Endodermal cell (in vitro differentiated cells): Measurements from ENCODE around the gene ADGRG3. TPM values are rescaled to one million over a fixed set of nuclear protein-coding genes. Genes with fewer than 3 reads are reported as not detected.

Experiments used
- DNase-seq: peaks from one replicate; pipeline ENCODE4 v3.0.0-alpha.2; 2017
- H3K27ac ChIP-seq: 2 replicates; pipeline ENCODE4 v1.5.1; 2013; ENCODE audit warnings: mild to moderate bottlenecking, low read depth, low read length, moderate library complexity
- H3K27me3 ChIP-seq: 2 replicates; pipeline ENCODE4 v1.6.1; 2013; ENCODE audit warnings: mild to moderate bottlenecking, low read length, moderate library complexity; ENCODE audit not compliant: insufficient read depth, control insufficient read depth, poor library complexity, severe bottlenecking
- H3K36me3 ChIP-seq: 2 replicates; pipeline ENCODE4 v1.7.0; 2013; ENCODE audit warnings: mild to moderate bottlenecking, low read length, moderate library complexity; ENCODE audit not compliant: control insufficient read depth, insufficient read depth
- H3K4me1 ChIP-seq: one replicate; pipeline ENCODE4 v1.7.0; 2013; ENCODE audit warnings: low read length; ENCODE audit not compliant: control insufficient read depth, insufficient read depth
- H3K4me3 ChIP-seq: 2 replicates; pipeline ENCODE4 v1.5.1; 2013; ENCODE audit warnings: mild to moderate bottlenecking, low read length, moderate library complexity
- H3K9ac ChIP-seq: 2 replicates; pipeline ENCODE4 v1.6.1; 2013; ENCODE audit warnings: mild to moderate bottlenecking, low read length, moderate library complexity; ENCODE audit not compliant: poor library complexity, severe bottlenecking; ENCODE audit errors: extremely low read depth
- H3K9me3 ChIP-seq: 2 replicates; pipeline ENCODE4 v1.6.1; 2013; ENCODE audit warnings: mild to moderate bottlenecking, low read length, moderate library complexity; ENCODE audit not compliant: control insufficient read depth
- H3K27ac Mint-ChIP-seq: 2 replicates; pipeline ENCODE4 v1.8.0; 2020; ENCODE audit warnings: mixed read lengths
- H3K27me3 Mint-ChIP-seq: 2 replicates; pipeline ENCODE4 v1.8.0; 2021; ENCODE audit warnings: mild to moderate bottlenecking, mixed read lengths; ENCODE audit not compliant: insufficient read depth
- H3K36me3 Mint-ChIP-seq: 2 replicates; pipeline ENCODE4 v1.8.0; 2020; ENCODE audit warnings: low read depth, mixed read lengths
- H3K4me1 Mint-ChIP-seq: 2 replicates; pipeline ENCODE4 v1.8.0; 2020; ENCODE audit warnings: mixed read lengths
- H3K4me3 Mint-ChIP-seq: 2 replicates; pipeline ENCODE4 v1.8.0; 2020; ENCODE audit warnings: mild to moderate bottlenecking, moderate library complexity, mixed read lengths
- H3K9me3 Mint-ChIP-seq: 2 replicates; pipeline ENCODE4 v1.8.0; 2020; ENCODE audit warnings: mild to moderate bottlenecking, mixed read lengths
- CTCF ChIP-seq: fragments of 200-600 bp; sonication (generic); conservative IDR thresholded peaks from 2 replicates; pipeline ENCODE4 v1.5.0; 2021; ENCODE audit warnings: antibody characterized with exemption, mild to moderate bottlenecking
- WGBS, 2 experiments: methylation state at CpG; one replicate each; pipeline versions ENCODE4 v1.1.5 to v1.1.7; 2013; ENCODE audit warnings: missing lambda C conversion rate in 2 of 2, mixed read lengths in 1 of 2; ENCODE audit not compliant: insufficient coverage in 1 of 2, insufficient read length in 1 of 2; 5-methylcytosine and 5-hydroxymethylcytosine counted together
- total RNA-seq, 2 donors: library from RNA; stranded (reverse); fragmentation: NEBNext Ultra II Directional in 1 of 2; extraction: Animal tissue kit (Norgen Biotek cat#: 25700) in 1 of 2; gene quantifications; 2 replicates in 1 of 2; 3 replicates in 1 of 2; pipeline ENCODE4 v1.2.1, GENCODE V29; 2021

ADGRG3 gene
- total RNA-seq, 2 donors from 2014 or later: not detected

- H3K36me3 ChIP-seq: no peaks in the 10 kb centered on the region
- 95 to 96% methylated on average over 5 to 6 of the region's 6 CpGs for WGBS, 2 experiments
- no peaks in the 10 kb centered on the region for H3K36me3 Mint-ChIP-seq
- H3K27ac Mint-ChIP-seq: no peak overlapping the region
- H3K27ac ChIP-seq: no peak overlapping the region
- peaks cover 4% of the 10 kb centered on the region for H3K4me1 Mint-ChIP-seq
- H3K4me3 ChIP-seq: no peak overlapping the region
- DNase-seq: no peak
- H3K27me3 ChIP-seq: no peaks in the 10 kb centered on the region
- no peaks in the 10 kb centered on the region for H3K9me3 ChIP-seq
- H3K4me1 ChIP-seq: no peaks in the 10 kb centered on the region
- H3K27me3 Mint-ChIP-seq: peaks cover 1% of the 10 kb centered on the region
- H3K9ac ChIP-seq: no peak overlapping the region
- no peak overlapping the region for H3K4me3 Mint-ChIP-seq
- H3K9me3 Mint-ChIP-seq: no peaks in the 10 kb centered on the region
- TF ChIP-seq CTCF: no peak
These were observed 45.9 kb downstream of the ADGRG3 start for GRCh38 chr16:57714047-57714446.

DNA sequence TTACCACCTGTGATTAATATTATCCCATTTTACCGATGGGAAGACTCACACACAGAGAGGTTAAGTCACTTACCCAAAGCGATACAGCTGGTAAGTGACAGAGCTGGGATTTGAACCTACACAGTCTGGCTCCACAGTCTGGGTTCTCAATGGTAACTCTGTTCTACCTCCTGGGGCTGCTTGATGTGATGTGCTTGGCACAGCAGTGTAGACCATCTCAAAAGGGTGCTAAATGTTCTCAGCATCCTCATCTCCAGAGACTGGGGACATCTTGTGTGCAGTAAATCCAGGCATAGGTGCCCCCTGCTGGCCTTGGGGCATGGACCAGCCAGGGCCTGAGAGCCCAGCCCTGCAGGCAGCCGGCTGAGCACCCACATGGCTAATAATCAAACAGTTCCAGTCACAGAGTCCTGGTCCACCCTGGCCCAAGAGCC, 52.1 kb downstream of the ADGRG3 start:
- H3K4me3 ChIP-seq: no peak overlapping the region
- no peak overlapping the region for H3K9ac ChIP-seq
- H3K27me3 ChIP-seq: no peaks in the 10 kb centered on the region
- peaks cover 3% of the 10 kb centered on the region for H3K4me1 Mint-ChIP-seq
- no peaks in the 10 kb centered on the region for H3K36me3 ChIP-seq
- no peaks in the 10 kb centered on the region for H3K36me3 Mint-ChIP-seq
- H3K27ac ChIP-seq: no peak overlapping the region
- H3K27ac Mint-ChIP-seq: no peak overlapping the region
- no peak overlapping the region for H3K4me3 Mint-ChIP-seq
- WGBS, 2 experiments: 73 to 84% methylated on average over 3 of the region's 3 CpGs
- peak; percentile 82 for DNase-seq
- peak; percentile 81 for TF ChIP-seq CTCF
- H3K27me3 Mint-ChIP-seq: no peaks in the 10 kb centered on the region
- H3K9me3 ChIP-seq: no peaks in the 10 kb centered on the region
- no peaks in the 10 kb centered on the region for H3K9me3 Mint-ChIP-seq
- no peaks in the 10 kb centered on the region for H3K4me1 ChIP-seq

DNA sequence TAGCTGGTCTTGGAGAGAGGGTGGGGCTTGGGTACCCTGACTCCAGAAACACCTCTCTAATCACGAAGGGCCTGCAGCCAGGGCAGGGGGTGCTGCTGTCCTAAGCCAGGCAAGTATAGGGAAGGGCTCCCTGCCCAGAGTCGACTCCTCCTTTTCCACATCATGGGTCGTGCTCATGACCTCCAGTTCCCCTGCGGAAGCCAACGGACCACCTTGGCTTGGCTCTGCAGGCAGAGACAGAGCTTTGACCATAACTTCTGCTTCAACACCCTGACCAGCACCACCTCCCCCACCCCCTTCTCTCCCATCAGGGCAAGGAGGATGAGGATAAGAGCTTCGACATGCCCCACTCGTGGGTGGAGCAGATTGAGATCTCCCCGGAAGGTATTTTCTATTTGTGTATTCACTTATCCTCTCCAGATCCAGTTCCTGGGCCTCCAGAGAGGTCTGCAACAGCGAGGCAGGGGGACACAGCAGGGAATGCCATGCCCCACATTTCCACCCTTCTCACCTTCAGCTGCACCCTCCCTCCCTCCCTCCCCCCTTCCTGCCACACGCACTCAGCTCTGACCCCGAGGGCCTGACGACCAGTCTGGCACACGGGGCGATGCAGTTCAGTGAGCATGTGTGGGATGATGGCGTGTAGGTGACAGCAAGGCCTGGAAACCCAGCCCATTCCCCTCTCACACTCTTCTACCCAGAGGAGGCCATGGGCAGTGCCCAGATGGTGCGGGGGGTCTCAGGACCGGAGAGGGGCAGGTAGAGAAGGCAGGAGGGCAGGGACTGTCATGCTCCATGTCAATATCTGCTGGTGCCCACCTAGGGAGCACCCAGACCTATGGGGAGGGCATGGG, 53.5 kb downstream of the ADGRG3 start:
- no peak overlapping the region for H3K27ac ChIP-seq
- no peak overlapping the region for H3K4me3 Mint-ChIP-seq

More for the DNA sequence above, 53.5 kb downstream of the ADGRG3 start:
- no peak for TF ChIP-seq CTCF
- Histone ChIP-seq H3K4me1 (no peaks in the 10 kb centered on the region), H3K9me3 (no peaks in the 10 kb centered on the region), H3K36me3 (no peaks in the 10 kb centered on the region), H3K4me3 (no peak overlapping the region), H3K9ac (no peak overlapping the region), H3K27me3 (no peaks in the 10 kb centered on the region)
- WGBS, 2 experiments: 83 to 84% methylated on average over 8 to 15 of the region's 17 CpGs
- Mint-ChIP-seq H3K27me3 (no peaks in the 10 kb centered on the region), H3K4me1 (peaks cover 3% of the 10 kb centered on the region), H3K27ac (no peak overlapping the region), H3K9me3 (no peaks in the 10 kb centered on the region), H3K36me3 (no peaks in the 10 kb centered on the region)
- DNase-seq: no peak
